GM12878 (cell line): Measurements from ENCODE around the gene CFL2. TPM values are rescaled to one million over a fixed set of nuclear protein-coding genes. Genes with fewer than 3 reads are reported as not detected.

Experiments used
- ATAC-seq: fragments of 200-7000 bp; cut with Tn5 transposase; 3 replicates; pipeline ENCODE4 v1.9.1; 2020; ENCODE audit warnings: mild to moderate bottlenecking, moderate library complexity
- BruUV-seq: library from RNA; stranded (reverse); fragments of 400-500 nt; replicated peaks from 2 replicates; lab custom pipeline; 2021; lab: Mats Ljungman, UMichigan
- CTCF ChIA-PET: fragments of 300-600 bp; sonication (Branson Sonifier 250); formaldehyde crosslinking; extraction: SDS; loops from one replicate; lab custom pipeline; 2021; ENCODE audit warnings: inconsistent platforms; lab: Yijun Ruan, JAX
- POLR2A ChIA-PET: fragments of 350-600 bp; formaldehyde crosslinking; extraction: SDS; loops from one replicate; lab custom pipeline; 2021; ENCODE audit warnings: inconsistent platforms; lab: Charles Lee
- RAD21 ChIA-PET: fragments of 300-600 bp; sonication (Branson Sonifier 250); formaldehyde crosslinking; loops from one replicate; lab custom pipeline; 2023; ENCODE audit warnings: antibody characterized with exemption; ENCODE audit not compliant: unreplicated experiment; lab: Charles Lee
- SMC1A ChIA-PET: fragments of 300-600 bp; sonication (Branson Sonifier 250); formaldehyde crosslinking; loops from one replicate; lab custom pipeline; 2023; ENCODE audit not compliant: unreplicated experiment, uncharacterized antibody; lab: Charles Lee
- DNase-seq: peaks from one replicate; pipeline ENCODE4 v3.0.0-alpha.2; 2011; ENCODE audit warnings: low read depth, low spot score
- FAIRE-seq: peaks from 3 replicates; lab custom pipeline; 2011; peaks lifted over from hg19 to GRCh38; lab: Jason Lieb, UNC
- H2AFZ ChIP-seq: 2 replicates; pipeline ENCODE4 v1.6.0; 2011; ENCODE audit warnings: low read depth, low read length, control low read depth; ENCODE audit not compliant: control insufficient read depth
- H3K27ac ChIP-seq: 2 replicates; pipeline ENCODE4 v1.5.1; 2011; ENCODE audit warnings: control low read depth; ENCODE audit not compliant: control insufficient read depth, insufficient read depth
- H3K27me3 ChIP-seq, 2 experiments: replicated peaks in 1 of 2; 2 replicates each; pipeline versions ENCODE4 v1.6.0 to v1.6.1; 2011; ENCODE audit warnings: low read length in 1 of 2; ENCODE audit not compliant: control insufficient read depth in 2 of 2, insufficient read depth in 2 of 2
- H3K36me3 ChIP-seq, 2 experiments: 2 replicates each; pipeline ENCODE4 v1.5.1; 2011; ENCODE audit warnings: low read length in 1 of 2; ENCODE audit not compliant: control insufficient read depth in 2 of 2, insufficient read depth in 2 of 2
- H3K4me1 ChIP-seq: 2 replicates; pipeline ENCODE4 v1.6.1; 2011; ENCODE audit warnings: mild to moderate bottlenecking, low read length, moderate library complexity, mixed read lengths; ENCODE audit not compliant: control insufficient read depth, insufficient read depth
- H3K4me2 ChIP-seq: 2 replicates; pipeline ENCODE4 v1.6.0; 2011; ENCODE audit warnings: control low read depth; ENCODE audit not compliant: control insufficient read depth, insufficient read depth
- H3K4me3 ChIP-seq: fragments of 200-600 bp; sonication (generic); 2 replicates; pipeline ENCODE4 v1.5.1; 2016
- H3K79me2 ChIP-seq: 2 replicates; pipeline ENCODE4 v1.6.0; 2011; ENCODE audit warnings: low read length; ENCODE audit not compliant: control insufficient read depth, insufficient read depth
- H3K9ac ChIP-seq: 2 replicates; pipeline ENCODE4 v1.8.0; 2011; ENCODE audit warnings: low read length, control low read depth, mixed read lengths; ENCODE audit not compliant: control insufficient read depth, insufficient read depth
- H3K9me3 ChIP-seq: replicated peaks from 3 replicates; pipeline ENCODE4 v1.5.1; 2011; ENCODE audit warnings: mild to moderate bottlenecking, low read length; ENCODE audit not compliant: control insufficient read depth, insufficient read depth
- H4K20me1 ChIP-seq: 2 replicates; pipeline ENCODE4 v1.6.0; 2011; ENCODE audit not compliant: control insufficient read depth, insufficient read depth
- CREB1 ChIP-seq: IDR thresholded peaks from 2 replicates; pipeline ENCODE4 v1.6.1; 2012; ENCODE audit warnings: low read depth, mild to moderate bottlenecking, inconsistent platforms
- JUND ChIP-seq: IDR thresholded peaks from 2 replicates; pipeline ENCODE4 v1.6.1; 2012; ENCODE audit warnings: low read depth, mild to moderate bottlenecking, low read length, improper control_type of control experiment, moderate library complexity
- KDM1A ChIP-seq: fragments of 200-600 bp; sonication (generic); IDR thresholded peaks from 2 replicates; pipeline ENCODE4 v1.6.1; 2016; ENCODE audit warnings: borderline replicate concordance
- MEF2B ChIP-seq: fragments of 450-650 bp; IDR thresholded peaks from 2 replicates; pipeline ENCODE4 v1.6.1; 2018; ENCODE audit warnings: mild to moderate bottlenecking, moderate library complexity; ENCODE audit not compliant: partially characterized antibody, poor library complexity, severe bottlenecking
- NR2C1 ChIP-seq: fragments of 450-650 bp; IDR thresholded peaks from 2 replicates; pipeline ENCODE4 v1.6.1; 2017; ENCODE audit warnings: antibody characterized with exemption, mild to moderate bottlenecking, moderate library complexity
- PAX5 ChIP-seq: IDR thresholded peaks from 2 replicates; pipeline ENCODE4 v1.6.1; 2011; ENCODE audit warnings: low read depth, low read length, borderline replicate concordance
- RUNX3 ChIP-seq: IDR thresholded peaks from 2 replicates; pipeline ENCODE4 v1.6.1; 2012; ENCODE audit warnings: low read length, inconsistent platforms
- SIN3A ChIP-seq: IDR thresholded peaks from 2 replicates; pipeline ENCODE4 v1.6.1; 2012; ENCODE audit warnings: low read depth, low read length, improper control_type of control experiment
- ZBED1 ChIP-seq: IDR thresholded peaks from 2 replicates; pipeline ENCODE4 v1.6.1; 2016; ENCODE audit warnings: borderline replicate concordance
- WGBS: methylation state at CpG from one replicate; pipeline ENCODE4 v1.1.6; 2016; ENCODE audit warnings: low lambda C conversion rate; ENCODE audit not compliant: insufficient replicate concordance, insufficient coverage; ENCODE audit errors: missing lambda C conversion rate; 5-methylcytosine and 5-hydroxymethylcytosine counted together
- in situ Hi-C: fragments of 300-500 bp; cut with MboI; formaldehyde crosslinking; loops from 9 replicates; pipeline ENCODE4 v1.14.3; 2018; ENCODE audit warnings: mixed read lengths
- intact Hi-C: fragments of 100-400 bp; cut with micrococcal nuclease; formaldehyde crosslinking; loops from one replicate; pipeline ENCODE4 v1.14.2; 2022; ENCODE audit not compliant: unreplicated experiment
- polyA plus RNA-seq, 11 experiments: library from polyadenylated mRNA; depleted of rRNA in 4 of 11; unstranded in 6 of 11; stranded (reverse) in 5 of 11; fragments of >200 nt; fragmentation: Nextera tagmentation in 4 of 11; fragmentation: Illumina TruSeq in 1 of 11; extraction: Ambion mirVana in 4 of 11; extraction: Trizol in 1 of 11; gene quantifications; 1 replicate in 1 of 11; 2 replicates in 10 of 11; pipeline versions ENCODE4 v1.2.1 to v1.2.3, GENCODE V29; 2011 to 2016; ENCODE audit warnings: inconsistent platforms in 2 of 11, missing spikeins in 2 of 11, low read depth in 1 of 11
- total RNA-seq, 4 experiments: library from RNA; depleted of rRNA in 3 of 4; stranded (reverse); fragments of >200 nt in 3 of 4; fragmentation: Illumina TruSeq in 1 of 4; extraction: Trizol in 1 of 4; gene quantifications; 2 replicates each; pipeline versions ENCODE4 v1.2.1 to v1.2.3, GENCODE V29; 2013 to 2021
- TF ChIP-seq, protein P1 (sequence below): IDR thresholded peaks from 2 replicates; pipeline ENCODE4 v1.6.1; 2012; ENCODE audit warnings: low read depth, low read length, improper control_type of control experiment

CFL2 gene
- total and polyA plus RNA-seq, 10 of the 15 experiments (the other 5 are each of a cell fraction or from before 2014, with no cell fraction given), result 4.7 to 13.4 (median 8.4) TPM

DNA sequence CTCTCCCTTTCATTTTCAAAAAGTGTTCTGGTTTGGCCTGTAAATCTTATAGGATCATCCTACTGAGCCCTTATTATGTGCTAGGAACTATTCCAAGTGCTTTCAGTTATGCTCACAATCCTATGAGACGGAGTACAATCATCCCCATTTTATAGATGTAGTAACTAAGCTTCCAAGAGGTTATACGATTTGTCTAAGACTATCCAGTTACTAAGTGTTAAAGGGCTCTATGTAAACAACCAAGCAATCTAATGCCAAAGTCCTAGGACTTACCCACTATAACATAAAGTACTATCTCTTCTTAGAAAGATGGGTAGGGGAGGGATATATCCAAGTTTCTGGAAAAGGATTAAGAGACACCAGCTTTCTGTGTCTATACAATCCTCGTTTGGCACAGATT is 6.7 kb downstream of the CFL2 start:
- Histone ChIP-seq H3K36me3 (peaks cover 0 to 7% of the 10 kb centered on the region in 2 experiments; a peak in 1 of 4 replicates), H3K4me1 (peaks cover 16% of the 10 kb centered on the region)
- CTCF ChIA-PET, result interaction anchor here (1.2 to 7.1 kb wide), 2 partner anchors 16 to 37 kb away, joined by 3 to 78 read pairs; no protein-coding TSS in a partner anchor
- TF ChIP-seq PAX5, result no peak
- TF ChIP-seq KDM1A, result no peak
- no peak for TF ChIP-seq MEF2B
- no peak for TF ChIP-seq JUND
- TF ChIP-seq SIN3A, result no peak
- no peak for TF ChIP-seq CREB1
- TF ChIP-seq ZBED1, result no peak
- TF ChIP-seq, protein P1, sequence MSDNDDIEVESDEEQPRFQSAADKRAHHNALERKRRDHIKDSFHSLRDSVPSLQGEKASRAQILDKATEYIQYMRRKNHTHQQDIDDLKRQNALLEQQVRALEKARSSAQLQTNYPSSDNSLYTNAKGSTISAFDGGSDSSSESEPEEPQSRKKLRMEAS, result no peak
- no peak for TF ChIP-seq RUNX3
- TF ChIP-seq NR2C1, result no peak
- TF ChIP-seq, all 136 proteins: peak for 0
- Histone ChIP-seq H3K27me3 (no peaks in the 10 kb centered on the region), H2AFZ (no peak overlapping the region), H3K4me2 (no peak overlapping the region), H3K4me3 (no peak overlapping the region), H3K9me3 (no peaks in the 10 kb centered on the region), H3K9ac (no peak overlapping the region), H3K79me2 (peaks cover 23% of the 10 kb centered on the region), H4K20me1 (no peaks in the 10 kb centered on the region), H3K27ac (no peak overlapping the region)
- intact Hi-C loops (no loop called here), in situ Hi-C loops (no loop called here)
- ChIA-PET RAD21 (interaction anchor here (1.0 kb wide), 1 partner anchor 15 kb away, joined by 4 read pairs; no protein-coding TSS in a partner anchor), POLR2A (no interaction called here), SMC1A (interaction anchor here (1.3 to 7.8 kb wide), 4 partner anchors 15 to 37 kb away, joined by 3 to 43 read pairs (median 4); no protein-coding TSS in a partner anchor)
- DNase-seq (no peak), FAIRE-seq (no peak), ATAC-seq (no peak)
- BruUV-seq, result no TSS peak
- 96% methylated on average over 3 of the region's 3 CpGs for WGBS
